Measurements from ENCODE around the gene NR2C2AP. TPM values are rescaled to one million over a fixed set of nuclear protein-coding genes. Genes with fewer than 3 reads are reported as not detected.

NR2C2AP gene
- total and polyA plus RNA-seq, 8 donors: 0.45 to 28.9 (median 16.5) TPM; not detected in 2

- Histone ChIP-seq H3K36me3 (peaks cover 0 to 17% (median 13%) of the 10 kb centered on the region in 4 donors), H3K27ac (no peak overlapping the region), H3K4me3 (no peak overlapping the region), H3K27me3 (no peaks in the 10 kb centered on the region), H3K9me3 (no peaks in the 10 kb centered on the region), H3K4me1 (no peaks in the 10 kb centered on the region)
- no peak for DNase-seq
- 76 to 90% (median 82%) methylated on average over 6 of the region's 6 CpGs for WGBS, 5 donors
- TF ChIP-seq POLR2AphosphoS5 (IDR thresholded peaks at IDR 0.05) (no peak), EP300 (IDR thresholded peaks at IDR 0.05) (no peak), POLR2A (IDR thresholded peaks at IDR 0.05) (no peak)
- TF ChIP-seq, protein P1, sequence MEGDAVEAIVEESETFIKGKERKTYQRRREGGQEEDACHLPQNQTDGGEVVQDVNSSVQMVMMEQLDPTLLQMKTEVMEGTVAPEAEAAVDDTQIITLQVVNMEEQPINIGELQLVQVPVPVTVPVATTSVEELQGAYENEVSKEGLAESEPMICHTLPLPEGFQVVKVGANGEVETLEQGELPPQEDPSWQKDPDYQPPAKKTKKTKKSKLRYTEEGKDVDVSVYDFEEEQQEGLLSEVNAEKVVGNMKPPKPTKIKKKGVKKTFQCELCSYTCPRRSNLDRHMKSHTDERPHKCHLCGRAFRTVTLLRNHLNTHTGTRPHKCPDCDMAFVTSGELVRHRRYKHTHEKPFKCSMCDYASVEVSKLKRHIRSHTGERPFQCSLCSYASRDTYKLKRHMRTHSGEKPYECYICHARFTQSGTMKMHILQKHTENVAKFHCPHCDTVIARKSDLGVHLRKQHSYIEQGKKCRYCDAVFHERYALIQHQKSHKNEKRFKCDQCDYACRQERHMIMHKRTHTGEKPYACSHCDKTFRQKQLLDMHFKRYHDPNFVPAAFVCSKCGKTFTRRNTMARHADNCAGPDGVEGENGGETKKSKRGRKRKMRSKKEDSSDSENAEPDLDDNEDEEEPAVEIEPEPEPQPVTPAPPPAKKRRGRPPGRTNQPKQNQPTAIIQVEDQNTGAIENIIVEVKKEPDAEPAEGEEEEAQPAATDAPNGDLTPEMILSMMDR (IDR thresholded peaks at IDR 0.05): no peak
- intact Hi-C loops (cut with DNase I; ENCODE audit: low total_unique reads): no loop called here
Observed at GRCh38 chr19:19157808-19158207, 45.4 kb downstream of the NR2C2AP start.

GRCh38 chr19:19155495-19156219 lies 47.6 kb downstream of the NR2C2AP start:
- 91 to 97% (median 95%) methylated on average over 9 to 10 of the region's 10 CpGs for WGBS, 5 donors
- Histone ChIP-seq H3K27ac (no peak overlapping the region), H3K9me3 (no peaks in the 10 kb centered on the region), H3K27me3 (no peaks in the 10 kb centered on the region), H3K36me3 (peaks cover 0 to 17% (median 13%) of the 10 kb centered on the region in 4 donors), H3K4me3 (no peak overlapping the region), H3K4me1 (no peaks in the 10 kb centered on the region)
- peak in 1 of 2 donors; percentile 38 for DNase-seq
- intact Hi-C loops (cut with DNase I; ENCODE audit: low total_unique reads): no loop called here
- TF ChIP-seq, protein P1 (IDR thresholded peaks at IDR 0.05): no peak
- TF ChIP-seq EP300 (IDR thresholded peaks at IDR 0.05) (no peak), POLR2A (IDR thresholded peaks at IDR 0.05) (no peak), POLR2AphosphoS5 (IDR thresholded peaks at IDR 0.05) (no peak)

DNA sequence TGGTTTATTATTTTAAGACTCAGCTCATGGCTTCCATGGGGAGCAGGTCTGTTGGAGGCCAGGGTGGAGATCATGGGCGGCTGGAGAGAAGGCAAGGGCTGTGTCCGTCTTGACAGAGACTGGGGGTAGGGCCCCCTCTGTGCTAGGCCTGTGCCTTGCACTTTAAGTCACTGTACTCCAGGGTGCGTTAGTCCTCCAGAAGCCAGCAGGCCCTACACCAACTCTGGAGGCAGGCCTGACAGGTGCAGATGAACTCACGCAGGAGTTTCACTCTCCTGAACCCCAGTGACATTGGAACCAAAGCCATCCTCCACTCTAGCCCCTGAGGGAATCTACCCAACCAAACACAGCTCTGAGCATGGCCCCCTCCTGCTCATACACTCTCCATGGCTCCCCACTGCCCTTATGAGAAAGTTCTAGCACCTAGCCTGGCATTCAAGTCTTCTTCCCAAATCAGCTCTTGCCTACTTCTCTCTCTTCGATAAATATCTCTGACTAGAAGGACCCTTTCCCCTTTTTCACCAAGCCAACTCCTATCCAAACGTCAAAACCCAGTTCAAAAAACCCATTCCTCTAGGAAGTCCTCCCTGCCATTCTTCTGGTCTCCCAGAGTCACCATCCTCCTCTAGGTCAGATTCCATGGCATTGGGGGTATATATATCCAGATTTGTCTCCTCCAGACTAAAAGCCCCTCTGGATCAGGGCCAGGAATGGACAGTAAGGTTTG lies 48.3 kb downstream of the NR2C2AP start:
- 85 to 96% (median 95%) methylated on average over 6 of the region's 6 CpGs for WGBS, 5 donors
- no peaks in the 10 kb centered on the region for H3K4me1 ChIP-seq
- DNase-seq: no peak
- H3K9me3 ChIP-seq: no peaks in the 10 kb centered on the region
- peaks cover 0 to 17% (median 13%) of the 10 kb centered on the region in 4 donors for H3K36me3 ChIP-seq
- H3K27me3 ChIP-seq: no peaks in the 10 kb centered on the region
- TF ChIP-seq, protein P1 (IDR thresholded peaks at IDR 0.05): no peak
- TF ChIP-seq POLR2AphosphoS5 (IDR thresholded peaks at IDR 0.05): no peak
- no peak for TF ChIP-seq EP300 (IDR thresholded peaks at IDR 0.05)
- no peak for TF ChIP-seq POLR2A (IDR thresholded peaks at IDR 0.05)
- intact Hi-C loops (cut with DNase I; ENCODE audit: low total_unique reads): no loop called here
- H3K27ac ChIP-seq: no peak overlapping the region
- H3K4me3 ChIP-seq: no peak overlapping the region

DNA sequence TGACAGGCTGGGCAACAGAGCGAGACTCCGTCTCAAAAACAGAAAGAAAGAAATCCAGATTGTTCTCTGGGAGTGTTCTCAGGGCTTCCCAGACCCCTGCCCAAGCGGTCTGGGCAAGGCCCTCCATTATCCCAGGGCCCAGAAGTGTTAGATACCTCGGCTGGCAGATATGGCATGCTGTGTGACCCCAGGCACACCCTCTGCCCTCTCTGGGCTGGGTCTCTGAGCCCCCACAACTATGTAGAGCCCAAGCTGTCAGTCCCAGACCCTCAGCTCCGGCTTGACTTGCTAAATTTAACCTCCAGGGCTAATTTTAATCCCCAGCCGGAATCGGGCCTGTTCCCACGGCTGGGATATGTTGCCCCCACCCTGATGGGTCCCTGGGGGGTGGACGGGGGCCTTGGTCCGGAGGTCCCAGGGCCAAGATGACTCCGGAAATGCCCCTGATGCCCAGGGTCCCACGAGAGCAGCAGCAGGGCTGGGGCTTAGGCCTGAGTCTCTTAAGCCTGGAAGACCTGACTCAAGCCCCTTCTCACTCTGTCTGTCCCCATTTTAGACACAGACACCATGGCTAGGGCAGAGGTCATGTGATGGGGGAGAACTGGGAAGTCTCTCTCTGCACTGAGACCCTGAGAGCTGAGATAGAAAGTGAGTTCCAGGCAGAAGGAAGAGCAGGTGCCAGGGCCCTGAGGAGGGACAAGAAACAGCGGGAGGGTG lies 50.4 kb downstream of the NR2C2AP start:
- peaks cover 0 to 35% (median 31%) of the 10 kb centered on the region in 4 donors for H3K36me3 ChIP-seq
- no peaks in the 10 kb centered on the region for H3K27me3 ChIP-seq
- TF ChIP-seq, protein P1 (IDR thresholded peaks at IDR 0.05): no peak
- TF ChIP-seq EP300 (IDR thresholded peaks at IDR 0.05): no peak
- no peak for TF ChIP-seq POLR2A (IDR thresholded peaks at IDR 0.05)
- no peak for TF ChIP-seq POLR2AphosphoS5 (IDR thresholded peaks at IDR 0.05)
- intact Hi-C loops (cut with DNase I; ENCODE audit: low total_unique reads): no loop called here
- H3K4me3 ChIP-seq: no peak overlapping the region
- no peaks in the 10 kb centered on the region for H3K4me1 ChIP-seq
- no peak overlapping the region for H3K27ac ChIP-seq
- no peak for DNase-seq
- H3K9me3 ChIP-seq: no peaks in the 10 kb centered on the region
- WGBS, 5 donors: 81 to 86% (median 84%) methylated on average over 13 of the region's 13 CpGs

Data from stomach (tissue), 9 donors.